Vagina (tissue), 2 donors: Measurements from ENCODE around the gene KIF21B.

Experiments used
- POLR2A ChIP-seq, 2 donors: fragments of 450-650 bp; IDR thresholded peaks; one replicate each; pipeline ENCODE4 v1.6.1; 2017; ENCODE audit warnings: antibody characterized with exemption in 2 of 2, mild to moderate bottlenecking in 2 of 2, moderate library complexity in 2 of 2
- POLR2AphosphoS5 ChIP-seq, 2 donors: sonication (generic); formaldehyde crosslinking; IDR thresholded peaks; one replicate each; pipeline ENCODE4 v1.9.0; 2017; ENCODE audit warnings: antibody characterized with exemption in 2 of 2, mild to moderate bottlenecking in 2 of 2, low read depth in 1 of 2; ENCODE audit not compliant: insufficient read depth in 1 of 2
- TF ChIP-seq, protein P1 (sequence below), 3 experiments: fragments of 450-650 bp in 2 of 3; fragments of 200-600 bp in 1 of 3; sonication (generic) in 1 of 3; IDR thresholded peaks; one replicate each; pipeline ENCODE4 v1.5.1; 2017 to 2019; ENCODE audit warnings: antibody characterized with exemption in 3 of 3, mild to moderate bottlenecking in 2 of 3, moderate library complexity in 2 of 3

DNA sequence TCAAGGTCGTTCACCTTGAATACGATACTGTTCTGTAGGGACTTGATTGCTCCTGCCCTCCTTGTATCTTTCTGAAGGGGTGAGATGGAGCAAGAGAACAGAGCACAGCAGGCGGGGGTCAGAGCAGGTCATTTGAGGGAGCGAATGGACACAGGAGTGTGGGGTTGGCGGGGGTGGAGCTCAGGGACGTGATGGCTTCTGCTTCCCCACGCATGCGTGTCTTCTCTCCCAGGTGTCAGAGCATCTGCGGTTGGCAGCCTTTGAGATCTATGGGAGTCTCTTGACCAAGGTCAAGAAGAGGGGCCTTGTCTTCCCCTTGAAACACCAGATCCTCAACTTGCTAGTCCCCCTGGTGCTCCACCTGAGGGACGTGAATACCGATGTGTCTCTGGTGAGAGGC is 64.9 kb downstream of the KIF21B start:
- TF ChIP-seq, protein P1, sequence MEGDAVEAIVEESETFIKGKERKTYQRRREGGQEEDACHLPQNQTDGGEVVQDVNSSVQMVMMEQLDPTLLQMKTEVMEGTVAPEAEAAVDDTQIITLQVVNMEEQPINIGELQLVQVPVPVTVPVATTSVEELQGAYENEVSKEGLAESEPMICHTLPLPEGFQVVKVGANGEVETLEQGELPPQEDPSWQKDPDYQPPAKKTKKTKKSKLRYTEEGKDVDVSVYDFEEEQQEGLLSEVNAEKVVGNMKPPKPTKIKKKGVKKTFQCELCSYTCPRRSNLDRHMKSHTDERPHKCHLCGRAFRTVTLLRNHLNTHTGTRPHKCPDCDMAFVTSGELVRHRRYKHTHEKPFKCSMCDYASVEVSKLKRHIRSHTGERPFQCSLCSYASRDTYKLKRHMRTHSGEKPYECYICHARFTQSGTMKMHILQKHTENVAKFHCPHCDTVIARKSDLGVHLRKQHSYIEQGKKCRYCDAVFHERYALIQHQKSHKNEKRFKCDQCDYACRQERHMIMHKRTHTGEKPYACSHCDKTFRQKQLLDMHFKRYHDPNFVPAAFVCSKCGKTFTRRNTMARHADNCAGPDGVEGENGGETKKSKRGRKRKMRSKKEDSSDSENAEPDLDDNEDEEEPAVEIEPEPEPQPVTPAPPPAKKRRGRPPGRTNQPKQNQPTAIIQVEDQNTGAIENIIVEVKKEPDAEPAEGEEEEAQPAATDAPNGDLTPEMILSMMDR (IDR thresholded peaks at IDR 0.05), result no peak
- TF ChIP-seq POLR2AphosphoS5 (IDR thresholded peaks at IDR 0.05; ENCODE audit: insufficient read depth in 1 of 2, low read depth in 1 of 2) (no peak), POLR2A (IDR thresholded peaks at IDR 0.05) (no peak)
